Fibroblast of the aortic adventitia (primary cell): Measurements from ENCODE around the gene RPL10A. TPM values are rescaled to one million over a fixed set of nuclear protein-coding genes. Genes with fewer than 3 reads are reported as not detected.
"Not testable (repeated sequence)": the region's sequence is repeated elsewhere in the genome, so short reads cannot be mapped to it uniquely, and the experiment has no call there.

Experiments
- DNase-seq: peaks from one replicate; pipeline ENCODE4 v3.0.0-alpha.2; 2010; ENCODE audit warnings: low read depth
- H3K4me3 ChIP-seq: 2 replicates; pipeline ENCODE4 v1.5.1; 2011; ENCODE audit warnings: low read depth, mild to moderate bottlenecking, control low read depth, low read length, moderate library complexity
- CTCF ChIP-seq: IDR thresholded peaks from 2 replicates; pipeline ENCODE4 v1.5.1; 2011; ENCODE audit warnings: mild to moderate bottlenecking, low read length, control low read depth, inconsistent platforms; ENCODE audit not compliant: insufficient read depth
- total RNA-seq: library from RNA; depleted of rRNA; stranded (reverse); fragments of >200 nt; gene quantifications from 2 replicates; pipeline ENCODE4 v1.2.3, GENCODE V29; 2012; ENCODE audit warnings: low replicate concordance

Gene RPL10A
- total RNA-seq, 1 donor, result 1,853 TPM

GRCh38 chr6:35427851-35428321, 40.3 kb upstream of the RPL10A start:
- H3K4me3 ChIP-seq, result no peak overlapping the region
- no peak for TF ChIP-seq CTCF
- peak; percentile 71 for DNase-seq

- no peak for DNase-seq
- no peak for TF ChIP-seq CTCF
- H3K4me3 ChIP-seq, result no peak overlapping the region
Observed at GRCh38 chr6:35428421-35429149, 39.6 kb upstream of the RPL10A start.

GRCh38 chr6:35429463-35429862, 38.7 kb upstream of the RPL10A start:
- DNase-seq, result no peak
- H3K4me3 ChIP-seq, result no peak overlapping the region
- no peak for TF ChIP-seq CTCF

- no peak overlapping the region for H3K4me3 ChIP-seq
- DNase-seq, result no peak
- TF ChIP-seq CTCF, result no peak
Observed at GRCh38 chr6:35432291-35432690, 35.9 kb upstream of the RPL10A start.

- not testable (repeated sequence) for H3K4me3 ChIP-seq, DNase-seq
Observed at GRCh38 chr6:35432702-35433101, 35.5 kb upstream of the RPL10A start.

GRCh38 chr6:35435074-35435837, 32.9 kb upstream of the RPL10A start:
- no peak for TF ChIP-seq CTCF
- DNase-seq, result no peak
- no peak overlapping the region for H3K4me3 ChIP-seq

GRCh38 chr6:35436071-35436857, 31.9 kb upstream of the RPL10A start:
- no peak overlapping the region for H3K4me3 ChIP-seq
- no peak for TF ChIP-seq CTCF
- no peak for DNase-seq

- H3K4me3 ChIP-seq, DNase-seq: not testable (repeated sequence)
Observed at GRCh38 chr6:35438378-35439065, 29.7 kb upstream of the RPL10A start.
